HG02642 (cell line): ENCODE measurements around the gene LGALS7B.
"Not testable (repeated sequence)": the region's sequence is repeated elsewhere in the genome, so short reads cannot be mapped to it uniquely, and the experiment has no call there.

Experiments used
- ATAC-seq: cut with Tn5 transposase; IDR thresholded peaks from one replicate; pipeline ENCODE4 v1.9.1; 2021; ENCODE audit warnings: mild to moderate bottlenecking; ENCODE audit not compliant: unreplicated experiment, poor library complexity

Gene LGALS7B

GRCh38 chr19:38816131-38816750 lies 27.2 kb downstream of the LGALS7B start:
- ATAC-seq = no peak

GRCh38 chr19:38817081-38817480 lies 28.1 kb downstream of the LGALS7B start:
- ATAC-seq = no peak

DNA sequence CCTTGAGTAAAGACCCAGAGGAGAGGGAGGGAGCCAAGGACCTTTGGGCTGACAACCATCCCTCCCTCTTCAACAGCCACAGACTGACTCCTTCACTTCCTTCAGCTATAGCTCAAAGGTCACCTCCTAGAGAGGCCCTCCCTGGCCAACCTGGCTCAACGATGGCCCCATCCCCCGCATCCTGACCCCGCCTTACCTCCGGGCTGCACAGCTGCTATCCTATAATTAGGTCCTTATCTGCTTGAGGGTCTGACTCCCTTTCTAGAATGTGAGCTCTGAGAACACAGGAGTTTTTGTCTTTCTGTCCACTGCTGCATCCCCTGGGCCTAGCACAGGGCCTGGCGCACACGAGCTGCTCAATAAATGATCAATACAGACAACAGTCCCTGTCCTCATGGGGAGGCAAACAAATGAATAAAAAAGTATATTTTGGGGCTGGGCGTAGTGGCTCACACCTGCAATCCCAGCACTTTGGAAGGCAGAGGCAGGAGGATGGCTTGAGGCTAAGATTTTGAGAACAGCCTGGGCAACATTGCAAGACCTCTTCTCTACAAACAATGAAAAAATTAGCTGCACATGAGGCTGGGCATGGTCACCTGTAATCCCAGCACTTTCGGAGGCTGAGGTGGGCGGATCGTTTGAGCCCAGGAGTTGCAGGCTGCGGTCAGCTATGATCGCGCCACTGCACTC lies 30.4 kb downstream of the LGALS7B start:
- ATAC-seq = no peak

- ATAC-seq = not testable (repeated sequence)
Observed at GRCh38 chr19:38821230-38821825, 32.3 kb downstream of the LGALS7B start.

- not testable (repeated sequence) for ATAC-seq
Observed at GRCh38 chr19:38825936-38826335, 36.9 kb downstream of the LGALS7B start.

DNA sequence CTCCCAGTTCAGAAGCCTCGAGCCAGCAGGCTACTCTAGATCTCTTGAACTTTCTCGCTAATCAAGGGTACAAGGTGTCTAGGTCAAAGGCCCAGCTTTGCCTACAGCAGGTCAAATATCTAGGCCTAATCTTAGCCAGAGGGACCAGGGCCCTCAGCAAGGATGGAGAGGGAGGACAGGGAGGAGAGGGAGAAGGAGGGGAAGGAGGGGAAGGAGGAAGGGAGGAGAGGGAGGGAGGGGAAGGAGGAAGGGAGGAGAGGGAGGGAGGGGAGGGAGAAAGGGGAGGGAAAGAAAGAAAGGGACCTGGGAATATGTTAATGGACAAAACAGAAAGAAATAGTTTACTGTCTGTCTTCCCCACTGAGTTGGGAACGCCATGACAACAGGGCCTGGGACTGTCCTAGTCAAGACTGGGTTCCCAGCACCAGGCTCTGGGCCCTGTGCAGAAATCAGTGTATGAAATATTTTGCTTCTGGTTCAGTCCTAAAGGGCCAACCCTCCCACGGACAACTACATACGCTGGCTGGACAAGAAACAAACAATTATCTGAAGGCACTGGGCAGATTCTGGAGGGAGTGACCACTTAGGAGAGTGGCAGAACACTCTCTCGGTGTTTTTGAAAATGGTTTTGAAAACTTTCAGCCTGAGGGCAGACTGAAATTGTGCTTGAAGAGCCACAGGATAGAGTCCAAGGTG lies 38.0 kb downstream of the LGALS7B start:
- ATAC-seq = no peak

- not testable (repeated sequence) for ATAC-seq
Observed at GRCh38 chr19:38829203-38829602, 40.2 kb downstream of the LGALS7B start.

GRCh38 chr19:38830039-38830733 lies 41.2 kb downstream of the LGALS7B start:
- ATAC-seq = no peak

DNA sequence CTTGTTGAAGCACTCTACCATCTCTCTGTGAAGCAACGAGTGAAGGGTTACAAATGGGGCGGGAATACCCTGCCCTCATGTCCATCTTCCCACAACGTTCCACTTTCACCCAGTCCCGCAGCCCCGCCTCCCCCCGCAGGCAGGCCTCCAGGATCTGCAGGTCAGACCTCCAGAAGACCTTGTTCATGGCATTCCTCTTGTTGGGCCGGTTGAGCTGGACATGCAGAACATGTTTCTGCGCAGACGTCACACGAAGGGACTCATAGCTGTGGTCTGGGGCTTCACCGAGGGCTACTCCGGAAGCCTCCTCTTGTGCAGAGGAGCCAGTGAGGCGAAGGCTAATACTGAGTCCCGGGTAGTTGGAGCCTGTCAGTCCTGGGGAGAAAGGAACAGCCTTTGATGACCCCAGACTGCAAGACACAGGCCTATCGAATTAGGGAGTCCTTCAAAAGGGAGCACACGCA lies 42.2 kb downstream of the LGALS7B start:
- ATAC-seq = peak; percentile 38

DNA sequence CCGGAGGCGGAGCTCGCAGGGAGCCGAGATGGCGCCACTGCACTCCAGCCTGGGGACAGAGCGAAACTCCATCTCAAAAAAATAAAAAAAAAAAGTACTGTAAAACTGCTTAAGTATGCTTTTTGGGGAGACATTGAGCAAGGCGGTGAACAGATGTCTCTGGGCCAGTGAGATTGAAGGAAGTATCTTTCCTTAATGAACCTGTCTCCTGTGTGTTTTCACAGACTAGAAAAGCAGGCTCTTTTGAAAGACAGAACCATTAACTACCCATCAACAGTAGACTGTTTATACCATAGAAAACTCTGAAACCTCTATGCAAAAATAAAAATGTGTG lies 44.1 kb downstream of the LGALS7B start:
- ATAC-seq = no peak

- ATAC-seq = no peak
Observed at GRCh38 chr19:38834104-38834490, 45.1 kb downstream of the LGALS7B start.

DNA sequence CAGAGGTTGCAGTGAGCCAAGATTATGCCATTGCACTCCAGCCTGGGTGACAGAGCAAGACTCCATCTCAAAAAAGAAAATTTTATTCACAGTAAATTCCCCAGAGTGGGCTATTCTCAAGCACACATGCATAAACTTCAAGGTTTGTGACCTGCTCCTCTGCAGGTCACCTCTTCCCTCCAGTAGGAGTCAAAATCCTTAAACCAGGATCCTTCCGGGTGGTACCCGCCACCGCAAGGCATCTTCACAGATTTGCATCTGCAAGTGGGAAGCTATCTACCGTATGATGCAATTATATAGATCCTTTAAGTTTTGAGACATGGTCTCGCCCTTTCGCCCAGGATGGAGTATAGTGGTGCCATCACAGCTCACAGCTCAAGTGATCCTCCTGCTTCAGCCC lies 45.6 kb downstream of the LGALS7B start:
- ATAC-seq = no peak

- ATAC-seq = no peak
Observed at GRCh38 chr19:38836159-38836982, 47.4 kb downstream of the LGALS7B start.

DNA sequence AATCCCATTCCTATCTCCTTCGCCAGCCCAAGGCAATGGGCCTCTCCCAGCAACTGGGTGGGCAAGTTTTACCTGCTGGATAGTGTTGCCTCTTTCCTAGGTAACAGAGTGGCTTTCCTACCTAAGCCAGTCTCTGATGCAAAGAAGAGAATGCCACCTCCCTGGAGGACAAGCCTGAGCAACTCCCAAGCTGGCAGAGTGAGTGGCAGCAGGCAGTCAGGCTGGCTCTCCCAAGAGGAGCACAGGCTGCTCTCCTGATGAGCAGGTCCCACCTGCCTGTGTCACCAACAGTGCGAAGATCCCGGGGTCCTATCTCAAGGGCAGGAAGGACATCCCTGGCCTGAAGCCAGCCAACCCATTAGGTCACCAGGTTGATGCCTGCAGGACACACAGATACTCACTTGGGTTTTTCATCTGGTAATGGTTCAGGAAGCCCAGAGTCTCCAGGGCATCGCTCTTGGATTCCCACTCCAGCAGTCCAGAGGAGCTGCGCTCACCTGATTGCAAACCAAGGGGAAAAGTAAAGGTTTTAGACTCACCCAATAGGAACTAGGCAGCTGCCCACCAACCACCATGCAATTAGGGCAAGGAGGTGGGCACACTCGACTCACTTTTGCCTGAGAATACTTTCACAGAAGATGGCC lies 48.1 kb downstream of the LGALS7B start:
- no peak for ATAC-seq

- no peak for ATAC-seq
Observed at GRCh38 chr19:38837656-38838121, 48.7 kb downstream of the LGALS7B start.

GRCh38 chr19:38838208-38838985 lies 49.4 kb downstream of the LGALS7B start:
- no peak for ATAC-seq

GRCh38 chr19:38838986-38839761 lies 50.2 kb downstream of the LGALS7B start:
- ATAC-seq = no peak
